GM23248 (cell line): ENCODE results near the gene SMIM13.

ENCODE experiments used
- EZH2 ChIP-seq: fragments of 200-600 bp; sonication (generic); IDR thresholded peaks from 2 replicates; pipeline ENCODE4 v1.6.1; 2018; ENCODE audit warnings: antibody characterized with exemption, mild to moderate bottlenecking; ENCODE audit not compliant: insufficient read depth, poor library complexity, severe bottlenecking
- EZH2phosphoT487 ChIP-seq: fragments of 200-600 bp; sonication (generic); IDR thresholded peaks from 2 replicates; pipeline ENCODE4 v1.6.1; 2018; ENCODE audit warnings: antibody characterized with exemption, moderate library complexity, mild to moderate bottlenecking, low read depth; ENCODE audit not compliant: insufficient read depth

- TF ChIP-seq EZH2 (no peak), EZH2phosphoT487 (no peak)
Measured at GRCh38 chr6:11172501-11173327, 79.1 kb downstream of the SMIM13 start.
